Measurements from ENCODE around the gene NEMF.
A peak's percentile ranks its signal among the peaks of the same experiment; 100 is the strongest.
"Not testable (repeated sequence)": the region's sequence is repeated elsewhere in the genome, so short reads cannot be mapped to it uniquely, and the experiment has no call there.

NEMF gene

GRCh38 chr14:49808780-49809179, 43.8 kb downstream of the NEMF start:
- Histone ChIP-seq H3K4me1 (ENCODE audit: insufficient read depth, low read length) (peaks cover 3% of the 10 kb centered on the region; the same call in 1 of the 2 replicates), H3K36me3 (ENCODE audit: insufficient read depth, low read length) (peaks cover 9% of the 10 kb centered on the region), H3K9ac (ENCODE audit: low read depth, low read length) (no peak overlapping the region), H3K9me3 (ENCODE audit: control insufficient read depth, insufficient read depth, low read length) (no peaks in the 10 kb centered on the region)

- Histone ChIP-seq H3K4me1 (ENCODE audit: insufficient read depth, low read length) (no peaks in the 10 kb centered on the region), H3K9ac (ENCODE audit: low read depth, low read length) (no peak overlapping the region), H3K36me3 (ENCODE audit: insufficient read depth, low read length) (peaks cover 32% of the 10 kb centered on the region), H3K9me3 (ENCODE audit: control insufficient read depth, insufficient read depth, low read length) (no peaks in the 10 kb centered on the region)
Measured at GRCh38 chr14:49796025-49796424, 56.6 kb downstream of the NEMF start.

GRCh38 chr14:49792618-49793017, 60.0 kb downstream of the NEMF start:
- H3K9ac ChIP-seq (ENCODE audit: low read depth, low read length) = no peak overlapping the region
- H3K36me3 ChIP-seq (ENCODE audit: insufficient read depth, low read length) = peaks cover 27% of the 10 kb centered on the region

GRCh38 chr14:49786315-49786714, 66.3 kb downstream of the NEMF start:
- no peaks in the 10 kb centered on the region for H3K9me3 ChIP-seq (ENCODE audit: control insufficient read depth, insufficient read depth, low read length)
- no peak overlapping the region for H3K9ac ChIP-seq (ENCODE audit: low read depth, low read length)
- peaks cover 40% of the 10 kb centered on the region for H3K36me3 ChIP-seq (ENCODE audit: insufficient read depth, low read length)
- H3K4me1 ChIP-seq (ENCODE audit: insufficient read depth, low read length) = no peaks in the 10 kb centered on the region

More at GRCh38 chr14:49792618-49793017, 60.0 kb downstream of the NEMF start:
- no peaks in the 10 kb centered on the region for H3K4me1 ChIP-seq (ENCODE audit: insufficient read depth, low read length)
- no peaks in the 10 kb centered on the region for H3K9me3 ChIP-seq (ENCODE audit: control insufficient read depth, insufficient read depth, low read length)

- Histone ChIP-seq H3K9ac (ENCODE audit: low read depth, low read length) (no peak overlapping the region), H3K9me3 (ENCODE audit: control insufficient read depth, insufficient read depth, low read length) (no peaks in the 10 kb centered on the region), H3K4me1 (ENCODE audit: insufficient read depth, low read length) (no peaks in the 10 kb centered on the region), H3K36me3 (ENCODE audit: insufficient read depth, low read length) (peaks cover 40% of the 10 kb centered on the region)
Measured at GRCh38 chr14:49783394-49784014, 69.1 kb downstream of the NEMF start.

- H3K9me3 ChIP-seq (ENCODE audit: control insufficient read depth, insufficient read depth, low read length); H3K4me1 ChIP-seq (ENCODE audit: insufficient read depth, low read length); H3K9ac ChIP-seq (ENCODE audit: low read depth, low read length): not testable (repeated sequence)
- peaks cover 25% of the 10 kb centered on the region for H3K36me3 ChIP-seq (ENCODE audit: insufficient read depth, low read length)
Measured at GRCh38 chr14:49781040-49781439, 71.5 kb downstream of the NEMF start.

GRCh38 chr14:49778421-49778820, 74.2 kb downstream of the NEMF start:
- Histone ChIP-seq H3K9me3 (ENCODE audit: control insufficient read depth, insufficient read depth, low read length) (no peaks in the 10 kb centered on the region), H3K4me1 (ENCODE audit: insufficient read depth, low read length) (no peaks in the 10 kb centered on the region), H3K36me3 (ENCODE audit: insufficient read depth, low read length) (peaks cover 28% of the 10 kb centered on the region), H3K9ac (ENCODE audit: low read depth, low read length) (no peak overlapping the region)

- Histone ChIP-seq H3K36me3 (ENCODE audit: insufficient read depth, low read length) (peaks cover 11% of the 10 kb centered on the region; the same call in 1 of the 2 replicates), H3K9ac (ENCODE audit: low read depth, low read length) (no peak overlapping the region), H3K4me1 (ENCODE audit: insufficient read depth, low read length) (peaks cover 10% of the 10 kb centered on the region), H3K9me3 (ENCODE audit: control insufficient read depth, insufficient read depth, low read length) (no peaks in the 10 kb centered on the region)
Measured at GRCh38 chr14:49774106-49774505, 78.5 kb downstream of the NEMF start.

GRCh38 chr14:49771691-49772090, 80.9 kb downstream of the NEMF start:
- peaks cover 10% of the 10 kb centered on the region for H3K4me1 ChIP-seq (ENCODE audit: insufficient read depth, low read length)
- H3K9me3 ChIP-seq (ENCODE audit: control insufficient read depth, insufficient read depth, low read length); H3K9ac ChIP-seq (ENCODE audit: low read depth, low read length): not testable (repeated sequence)
- H3K36me3 ChIP-seq (ENCODE audit: insufficient read depth, low read length) = peaks cover 11% of the 10 kb centered on the region; the same call in 1 of the 2 replicates

GRCh38 chr14:49770212-49770817, 82.3 kb downstream of the NEMF start:
- Histone ChIP-seq H3K9ac (ENCODE audit: low read depth, low read length) (peak overlapping the region; percentile 98; the same call in 1 of the 2 replicates), H3K9me3 (ENCODE audit: control insufficient read depth, insufficient read depth, low read length) (no peaks in the 10 kb centered on the region), H3K36me3 (ENCODE audit: insufficient read depth, low read length) (peaks cover 6% of the 10 kb centered on the region; the same call in 1 of the 2 replicates), H3K4me1 (ENCODE audit: insufficient read depth, low read length) (peaks cover 10% of the 10 kb centered on the region)

GRCh38 chr14:49769581-49770211, 82.9 kb downstream of the NEMF start:
- peaks cover 6% of the 10 kb centered on the region; the same call in 1 of the 2 replicates for H3K36me3 ChIP-seq (ENCODE audit: insufficient read depth, low read length)
- H3K9me3 ChIP-seq (ENCODE audit: control insufficient read depth, insufficient read depth, low read length) = no peaks in the 10 kb centered on the region
- H3K9ac ChIP-seq (ENCODE audit: low read depth, low read length) = peak overlapping the region; percentile 98; the same call in 1 of the 2 replicates
- peaks cover 10% of the 10 kb centered on the region for H3K4me1 ChIP-seq (ENCODE audit: insufficient read depth, low read length)

GRCh38 chr14:49769171-49769570, 83.4 kb downstream of the NEMF start:
- no peaks in the 10 kb centered on the region for H3K9me3 ChIP-seq (ENCODE audit: control insufficient read depth, insufficient read depth, low read length)
- H3K9ac ChIP-seq (ENCODE audit: low read depth, low read length) = peak overlapping the region; percentile 98
- H3K4me1 ChIP-seq (ENCODE audit: insufficient read depth, low read length) = peaks cover 10% of the 10 kb centered on the region
- H3K36me3 ChIP-seq (ENCODE audit: insufficient read depth, low read length) = peaks cover 3% of the 10 kb centered on the region; the same call in 1 of the 2 replicates

GRCh38 chr14:49768301-49769121, 84.1 kb downstream of the NEMF start:
- Histone ChIP-seq H3K9ac (ENCODE audit: low read depth, low read length) (peak overlapping the region; percentile 98), H3K4me1 (ENCODE audit: insufficient read depth, low read length) (peaks cover 10% of the 10 kb centered on the region), H3K36me3 (ENCODE audit: insufficient read depth, low read length) (no peaks in the 10 kb centered on the region), H3K9me3 (ENCODE audit: control insufficient read depth, insufficient read depth, low read length) (no peaks in the 10 kb centered on the region)

- Histone ChIP-seq H3K4me1 (ENCODE audit: insufficient read depth, low read length) (peaks cover 10% of the 10 kb centered on the region), H3K36me3 (ENCODE audit: insufficient read depth, low read length) (no peaks in the 10 kb centered on the region), H3K9ac (ENCODE audit: low read depth, low read length) (peak within 1 kb of the TSS; percentile 98), H3K9me3 (ENCODE audit: control insufficient read depth, insufficient read depth, low read length) (no peaks in the 10 kb centered on the region)
Measured at GRCh38 chr14:49767571-49768300, 84.9 kb downstream of the NEMF start, which contains the start of gene KLHDC2. TSS of gene KLHDC2 (plus strand) at chr14:49768153. CDS start at chr14:49768469, 316 bp downstream.

Data from ES-I3 (cell line).